Thyroid gland (tissue), 4 donors: Measurements from ENCODE around the gene TMEM11. TPM values are rescaled to one million over a fixed set of nuclear protein-coding genes. Genes with fewer than 3 reads are reported as not detected.
A peak's percentile ranks its signal among the peaks of the same experiment; 100 is the strongest.

ENCODE experiments used
- DNase-seq, 2 donors: peaks; one replicate each; pipeline ENCODE4 v3.0.0-alpha.2; 2019
- H3K27ac ChIP-seq, 3 donors: fragments of 200-600 bp; sonication (generic); 1 replicate in 2 of 3; 2 replicates in 1 of 3; pipeline ENCODE4 v1.5.1; 2016 to 2019; ENCODE audit warnings: mild to moderate bottlenecking in 1 of 3, moderate library complexity in 1 of 3
- H3K27me3 ChIP-seq: fragments of 200-600 bp; sonication (generic); one replicate; pipeline ENCODE4 v1.5.1; 2019
- H3K36me3 ChIP-seq, 2 donors: fragments of 200-600 bp; sonication (generic); one replicate each; pipeline ENCODE4 v1.5.1; 2016 to 2019
- H3K4me1 ChIP-seq, 2 donors: fragments of 200-600 bp; sonication (generic); one replicate each; pipeline ENCODE4 v1.5.1; 2017 to 2019
- H3K4me3 ChIP-seq, 3 donors: fragments of 200-600 bp; sonication (generic); replicated peaks in 1 of 3; 1 replicate in 2 of 3; 2 replicates in 1 of 3; pipeline ENCODE4 v1.5.1; 2016; ENCODE audit warnings: mild to moderate bottlenecking in 1 of 3
- H3K9me3 ChIP-seq: fragments of 200-600 bp; sonication (generic); one replicate; pipeline ENCODE4 v1.5.1; 2017
- POLR2A ChIP-seq, 2 donors: fragments of 450-650 bp; IDR thresholded peaks; one replicate each; pipeline ENCODE4 v1.6.1; 2017; ENCODE audit warnings: antibody characterized with exemption in 2 of 2, mild to moderate bottlenecking in 2 of 2, moderate library complexity in 1 of 2
- WGBS, 2 donors: methylation state at CpG; one replicate each; pipeline ENCODE4 v1.1.5; 2017; 5-methylcytosine and 5-hydroxymethylcytosine counted together
- intact Hi-C: fragments of 100-400 bp; cut with DNase I; formaldehyde crosslinking; loops from one replicate; pipeline ENCODE4 v1.15.1; 2023
- total RNA-seq, 4 donors: library from RNA; depleted of rRNA; stranded (reverse); fragments of >200 nt; gene quantifications; one replicate each; pipeline ENCODE4 v1.2.3, GENCODE V29; 2016
- TF ChIP-seq, protein P1 (sequence below), 6 experiments: fragments of 200-600 bp in 3 of 6; fragments of 450-650 bp in 3 of 6; sonication (generic) in 3 of 6; IDR thresholded peaks; one replicate each; pipeline ENCODE4 v1.5.1; 2016 to 2019; ENCODE audit warnings: antibody characterized with exemption in 6 of 6, mild to moderate bottlenecking in 2 of 6, inconsistent platforms in 1 of 6, moderate library complexity in 1 of 6

The TMEM11 gene
- total RNA-seq, 4 donors from 2014 or later, result 20.7 to 35.7 (median 24.7) TPM

DNA sequence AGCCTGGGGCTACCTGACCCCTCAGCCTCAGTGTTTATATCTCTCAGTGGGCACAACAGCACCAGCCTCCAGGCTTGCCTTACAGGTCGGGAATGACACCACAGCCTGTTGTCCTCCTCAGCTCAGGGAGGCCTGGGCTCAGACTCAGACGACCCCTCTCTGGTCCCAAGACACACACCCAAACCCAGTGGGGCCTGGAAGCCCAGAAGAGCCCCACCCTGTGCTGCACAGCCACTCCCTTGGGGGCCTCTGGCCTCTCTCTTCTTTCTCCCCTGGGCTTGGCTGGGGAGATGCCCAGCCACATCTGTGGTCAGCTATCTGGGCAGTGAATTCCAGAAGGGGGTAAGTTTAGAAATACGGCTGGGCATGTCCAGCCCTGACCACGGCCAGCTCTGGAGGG, 36.9 kb upstream of the TMEM11 start:
- Histone ChIP-seq H3K27ac (peak overlapping the region in 1 of 3 donors; percentile 33), H3K36me3 (no peaks in the 10 kb centered on the region), H3K4me1 (peaks cover 24 to 37% of the 10 kb centered on the region in 2 donors), H3K9me3 (no peaks in the 10 kb centered on the region), H3K4me3 (no peak overlapping the region), H3K27me3 (no peaks in the 10 kb centered on the region)
- 70 to 71% methylated on average over 4 of the region's 4 CpGs for WGBS, 2 donors
- intact Hi-C loops, result loop anchor here (5.0 to 10.0 kb wide), 2 partner anchors 54 to 126 kb away; partner anchors contain the start of gene DHRS7B
- no peak for DNase-seq
- TF ChIP-seq POLR2A (IDR thresholded peaks at IDR 0.05), result no peak
- TF ChIP-seq, protein P1, sequence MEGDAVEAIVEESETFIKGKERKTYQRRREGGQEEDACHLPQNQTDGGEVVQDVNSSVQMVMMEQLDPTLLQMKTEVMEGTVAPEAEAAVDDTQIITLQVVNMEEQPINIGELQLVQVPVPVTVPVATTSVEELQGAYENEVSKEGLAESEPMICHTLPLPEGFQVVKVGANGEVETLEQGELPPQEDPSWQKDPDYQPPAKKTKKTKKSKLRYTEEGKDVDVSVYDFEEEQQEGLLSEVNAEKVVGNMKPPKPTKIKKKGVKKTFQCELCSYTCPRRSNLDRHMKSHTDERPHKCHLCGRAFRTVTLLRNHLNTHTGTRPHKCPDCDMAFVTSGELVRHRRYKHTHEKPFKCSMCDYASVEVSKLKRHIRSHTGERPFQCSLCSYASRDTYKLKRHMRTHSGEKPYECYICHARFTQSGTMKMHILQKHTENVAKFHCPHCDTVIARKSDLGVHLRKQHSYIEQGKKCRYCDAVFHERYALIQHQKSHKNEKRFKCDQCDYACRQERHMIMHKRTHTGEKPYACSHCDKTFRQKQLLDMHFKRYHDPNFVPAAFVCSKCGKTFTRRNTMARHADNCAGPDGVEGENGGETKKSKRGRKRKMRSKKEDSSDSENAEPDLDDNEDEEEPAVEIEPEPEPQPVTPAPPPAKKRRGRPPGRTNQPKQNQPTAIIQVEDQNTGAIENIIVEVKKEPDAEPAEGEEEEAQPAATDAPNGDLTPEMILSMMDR (IDR thresholded peaks at IDR 0.05), result no peak

DNA sequence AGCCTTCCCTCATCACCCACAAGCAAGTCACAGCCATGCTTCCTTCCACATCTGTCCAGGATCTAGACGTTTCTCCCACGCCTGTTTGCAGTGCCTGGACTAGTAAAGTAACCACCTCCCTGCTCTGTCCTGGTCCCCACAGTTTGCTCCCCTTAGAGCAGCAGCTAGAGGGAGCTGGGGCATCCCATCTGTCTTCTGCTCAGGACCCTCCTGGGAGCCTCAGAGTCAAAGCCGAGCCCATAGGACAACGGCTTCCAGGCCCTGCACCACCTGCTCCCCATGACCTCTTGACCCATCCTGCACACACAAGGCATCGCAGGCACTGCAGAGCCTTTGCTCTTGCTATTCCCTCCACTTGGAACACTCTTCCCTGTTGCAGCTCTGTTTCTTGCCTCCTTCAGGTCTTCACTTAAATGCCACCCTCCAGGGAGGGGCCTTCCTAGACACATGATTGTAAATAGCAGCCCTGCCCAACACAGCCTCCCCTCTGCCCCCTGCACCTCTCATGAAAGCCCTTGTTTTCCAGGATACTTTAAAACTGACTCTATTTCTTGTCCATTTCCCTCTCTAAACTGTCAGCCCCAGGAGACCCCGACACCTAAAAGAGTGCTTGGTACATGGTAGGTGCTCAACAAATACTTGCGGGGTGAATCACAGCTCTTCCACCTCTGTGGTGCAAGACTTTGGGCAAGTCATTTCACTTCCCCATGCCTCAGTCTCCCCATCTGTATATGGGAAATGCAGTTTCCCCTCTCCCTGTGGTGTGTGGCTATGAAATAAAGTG, 36.2 kb upstream of the TMEM11 start:
- peak overlapping the region in 1 of 3 donors; percentile 33 for H3K27ac ChIP-seq
- H3K4me3 ChIP-seq, result no peak overlapping the region
- H3K9me3 ChIP-seq, result no peaks in the 10 kb centered on the region
- no peak for TF ChIP-seq POLR2A (IDR thresholded peaks at IDR 0.05)
- TF ChIP-seq, protein P1 (IDR thresholded peaks at IDR 0.05), result no peak
- intact Hi-C loops, result loop anchor here (5.0 to 10.0 kb wide), 2 partner anchors 53 to 125 kb away; partner anchors contain the start of gene DHRS7B
- H3K27me3 ChIP-seq, result no peaks in the 10 kb centered on the region
- no peaks in the 10 kb centered on the region for H3K36me3 ChIP-seq
- peaks cover 24 to 37% of the 10 kb centered on the region in 2 donors for H3K4me1 ChIP-seq
- no peak for DNase-seq
- 65 to 78% methylated on average over 7 of the region's 7 CpGs for WGBS, 2 donors

DNA sequence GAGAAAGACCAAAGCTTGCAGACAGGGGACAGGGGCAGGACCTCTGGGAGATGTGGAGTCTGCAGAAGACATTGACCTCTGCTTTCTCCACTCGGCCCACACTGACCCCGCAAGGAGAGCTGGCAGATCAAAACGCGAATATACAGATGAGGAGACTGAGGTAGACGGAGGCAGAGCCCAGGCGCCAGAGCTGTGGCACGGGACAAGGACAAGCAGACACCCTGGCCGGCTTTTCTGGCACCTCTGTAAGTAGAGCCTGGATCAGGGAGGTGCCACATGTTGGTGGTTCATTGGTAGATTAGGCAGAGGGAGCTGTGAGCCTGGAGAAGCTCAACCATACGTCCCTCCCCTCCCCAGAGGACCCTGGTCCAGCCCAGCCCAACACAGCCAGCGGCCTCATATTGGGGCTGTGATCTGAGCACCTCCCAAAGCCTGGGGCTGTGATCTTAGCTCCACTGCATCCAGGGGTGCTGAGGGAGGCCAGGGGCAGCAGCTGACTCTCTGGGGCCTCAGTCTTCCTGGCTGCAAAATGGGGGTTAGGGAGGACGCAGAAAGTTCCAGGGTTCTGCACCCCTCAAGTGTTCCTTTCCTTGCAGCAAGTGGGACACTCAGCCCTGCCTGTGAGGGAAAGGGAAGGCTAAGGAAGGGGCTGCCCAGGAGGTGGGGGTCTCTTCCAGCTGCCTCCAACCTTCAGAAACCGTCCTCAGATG, 35.3 kb upstream of the TMEM11 start:
- WGBS, 2 donors, result 89 to 90% methylated on average over 11 to 12 of the region's 12 CpGs
- no peak for DNase-seq
- no peaks in the 10 kb centered on the region for H3K9me3 ChIP-seq
- H3K27me3 ChIP-seq, result no peaks in the 10 kb centered on the region
- no peak overlapping the region for H3K4me3 ChIP-seq
- H3K36me3 ChIP-seq, result no peaks in the 10 kb centered on the region
- no peak overlapping the region for H3K27ac ChIP-seq
- intact Hi-C loops, result no loop called here
- TF ChIP-seq POLR2A (IDR thresholded peaks at IDR 0.05), result no peak
- TF ChIP-seq, protein P1 (IDR thresholded peaks at IDR 0.05), result no peak
- H3K4me1 ChIP-seq, result peaks cover 24 to 41% of the 10 kb centered on the region in 2 donors

DNA sequence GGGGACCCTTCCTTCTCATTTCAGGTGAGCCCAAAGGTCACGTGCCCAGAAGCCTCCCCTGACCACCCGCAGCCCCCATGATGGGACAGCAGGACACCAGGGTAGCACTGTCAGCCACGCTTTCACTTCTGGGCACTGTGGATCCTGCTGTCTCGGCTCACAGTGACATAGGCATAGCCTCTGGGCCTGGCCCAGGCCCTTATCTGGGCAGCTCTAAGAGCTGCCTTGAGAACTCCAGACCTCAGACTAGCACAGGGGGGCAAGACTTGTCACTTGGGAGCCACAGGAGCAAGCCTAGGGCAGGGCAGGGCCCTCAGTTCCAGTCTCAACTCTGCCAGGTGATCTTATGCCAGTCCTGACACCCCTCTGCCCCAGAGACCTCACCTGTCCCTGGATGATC, 34.5 kb upstream of the TMEM11 start:
- Histone ChIP-seq H3K36me3 (no peaks in the 10 kb centered on the region), H3K4me3 (no peak overlapping the region), H3K27me3 (no peaks in the 10 kb centered on the region), H3K9me3 (no peaks in the 10 kb centered on the region), H3K4me1 (peaks cover 23 to 40% of the 10 kb centered on the region in 2 donors), H3K27ac (no peak overlapping the region)
- intact Hi-C loops, result no loop called here
- TF ChIP-seq POLR2A (IDR thresholded peaks at IDR 0.05), result no peak
- TF ChIP-seq, protein P1 (IDR thresholded peaks at IDR 0.05), result no peak
- WGBS, 2 donors, result 84 to 92% methylated on average over 4 of the region's 4 CpGs
- no peak for DNase-seq
